Measurements from ENCODE around the gene TOR3A. TPM values are rescaled to one million over a fixed set of nuclear protein-coding genes. Genes with fewer than 3 reads are reported as not detected.

The TOR3A gene, protein sequence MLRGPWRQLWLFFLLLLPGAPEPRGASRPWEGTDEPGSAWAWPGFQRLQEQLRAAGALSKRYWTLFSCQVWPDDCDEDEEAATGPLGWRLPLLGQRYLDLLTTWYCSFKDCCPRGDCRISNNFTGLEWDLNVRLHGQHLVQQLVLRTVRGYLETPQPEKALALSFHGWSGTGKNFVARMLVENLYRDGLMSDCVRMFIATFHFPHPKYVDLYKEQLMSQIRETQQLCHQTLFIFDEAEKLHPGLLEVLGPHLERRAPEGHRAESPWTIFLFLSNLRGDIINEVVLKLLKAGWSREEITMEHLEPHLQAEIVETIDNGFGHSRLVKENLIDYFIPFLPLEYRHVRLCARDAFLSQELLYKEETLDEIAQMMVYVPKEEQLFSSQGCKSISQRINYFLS
- polyA plus RNA-seq (2013, experiment 1 of 2) = 15.8 TPM
- 15.6 TPM for polyA plus RNA-seq (2013, experiment 2 of 2)

DNA sequence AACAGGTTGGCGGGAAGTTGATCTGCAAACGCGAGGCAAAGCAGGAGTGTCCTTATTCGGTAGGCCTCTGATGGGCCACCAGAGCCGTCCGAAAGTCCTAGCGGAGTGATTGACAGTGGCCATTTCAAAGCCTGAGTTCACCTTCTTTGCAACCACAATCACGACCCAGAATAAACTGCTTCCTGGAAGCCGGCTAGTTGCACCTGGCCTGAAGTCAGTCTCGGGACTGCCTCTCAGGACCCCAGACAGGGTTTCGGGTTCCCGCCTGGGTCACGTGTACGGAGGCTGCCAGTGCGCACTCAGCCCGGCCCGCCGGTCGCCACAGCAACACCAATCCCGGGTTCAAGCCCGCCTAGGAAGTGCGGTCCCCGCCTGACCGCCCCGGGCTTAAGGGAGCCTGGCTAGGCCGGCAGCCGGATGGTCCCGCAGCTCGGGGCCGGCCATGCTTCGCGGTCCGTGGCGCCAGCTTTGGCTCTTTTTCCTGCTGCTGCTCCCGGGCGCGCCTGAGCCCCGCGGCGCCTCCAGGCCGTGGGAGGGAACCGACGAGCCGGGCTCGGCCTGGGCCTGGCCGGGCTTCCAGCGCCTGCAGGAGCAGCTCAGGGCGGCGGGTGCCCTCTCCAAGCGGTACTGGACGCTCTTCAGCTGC is at the start of gene TOR3A:
TOR3A (plus strand) TSS at position 384 of the 646 bp plus-strand sequence; CDS start at position 443, 59 bp downstream.
- H2AK5ac ChIP-seq (ENCODE audit: low read length, severe bottlenecking) = no peak within 1 kb of the TSS
- peak within 1 kb of the TSS in 1 of 2 experiments; percentile 76 for H3K4ac ChIP-seq (ENCODE audit: low read depth in 1 of 2, low read length in 2 of 2)
- H3K36me3 ChIP-seq (ENCODE audit: control insufficient read depth in 1 of 2, insufficient read depth in 2 of 2, low read depth in 1 of 2, low read length in 2 of 2) = peaks cover 9 to 10% of the 10 kb centered on the region in 2 experiments
- peak within 1 kb of the TSS; percentile 77 to 98 for H3K4me3 ChIP-seq (ENCODE audit: insufficient read depth in 1 of 2, low read depth in 1 of 2, low read length in 2 of 2)
- peak; percentile 88 for DNase-seq
- peak within 1 kb of the TSS; percentile 90 for H4K8ac ChIP-seq (ENCODE audit: low read length)
- H2BK15ac ChIP-seq (ENCODE audit: low read depth, poor library complexity, severe bottlenecking) = peak within 1 kb of the TSS; percentile 80
- H3K27ac ChIP-seq (ENCODE audit: low read length, poor library complexity, severe bottlenecking) = peak within 1 kb of the TSS; percentile 58
- peak within 1 kb of the TSS; percentile 73 to 94 for H3K18ac ChIP-seq (ENCODE audit: low read depth in 1 of 2, low read length in 2 of 2)
- H2BK12ac ChIP-seq (ENCODE audit: low read length in 2 of 2) = peak within 1 kb of the TSS in 1 of 2 experiments; percentile 37
- peak within 1 kb of the TSS; percentile 83 for H2BK120ac ChIP-seq (ENCODE audit: low read depth, low read length)
- H3K9me3 ChIP-seq (ENCODE audit: control insufficient read depth, low read length) = no peaks in the 10 kb centered on the region
- H3K79me1 ChIP-seq (replicated peaks; ENCODE audit: low read length, poor library complexity, severe bottlenecking) = peaks cover 22% of the 10 kb centered on the region
- H3K23ac ChIP-seq (ENCODE audit: low read length in 2 of 2) = peak within 1 kb of the TSS in 1 of 2 experiments; percentile 66
- WGBS = under 1% methylated on average over 51 of the region's 51 CpGs
- peak within 1 kb of the TSS; percentile 94 for H3K4me2 ChIP-seq (ENCODE audit: low read length, poor library complexity, severe bottlenecking)
- peak within 1 kb of the TSS; percentile 96 for H3K9ac ChIP-seq (ENCODE audit: low read length)
- H4K91ac ChIP-seq (ENCODE audit: low read length) = peak within 1 kb of the TSS; percentile 89
- H3K4me1 ChIP-seq (ENCODE audit: control insufficient read depth, insufficient read depth, low read depth, low read length) = peaks cover 10% of the 10 kb centered on the region
- peak within 1 kb of the TSS; percentile 98 for H2AFZ ChIP-seq (ENCODE audit: low read depth, low read length)
- H2BK5ac ChIP-seq (ENCODE audit: low read depth, low read length, poor library complexity, severe bottlenecking) = peak within 1 kb of the TSS; percentile 46
- H3K14ac ChIP-seq (ENCODE audit: low read length in 2 of 2) = peak within 1 kb of the TSS; percentile 94
- no peaks in the 10 kb centered on the region for H3K27me3 ChIP-seq (ENCODE audit: control insufficient read depth in 1 of 2, insufficient read depth in 1 of 2, low read length in 2 of 2)

DNA sequence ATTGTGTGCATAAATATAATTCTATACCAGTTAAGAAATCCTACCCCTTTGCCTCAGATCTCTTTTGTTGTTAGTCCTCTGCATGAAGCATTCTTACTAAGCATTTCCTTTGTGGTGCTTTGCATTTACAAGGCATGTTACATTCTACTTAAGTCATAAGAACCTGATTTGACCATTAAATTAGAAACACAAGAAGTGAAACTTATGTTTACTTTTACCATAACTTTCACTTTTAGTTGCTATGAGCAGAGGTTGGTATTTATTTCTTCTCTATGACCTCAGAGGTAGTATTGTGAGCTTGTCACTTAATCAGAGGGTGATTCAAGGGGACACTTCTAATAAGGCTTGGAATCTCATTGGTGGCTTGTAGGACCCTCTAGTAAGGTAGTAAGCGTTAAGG is 47.1 kb upstream of the TOR3A start:
- Histone ChIP-seq H3K4ac (ENCODE audit: low read depth in 1 of 2, low read length in 2 of 2) (no peak overlapping the region), H3K79me1 (replicated peaks; ENCODE audit: low read length, poor library complexity, severe bottlenecking) (peaks cover 25% of the 10 kb centered on the region), H2BK5ac (ENCODE audit: low read depth, low read length, poor library complexity, severe bottlenecking) (no peak overlapping the region), H3K27me3 (ENCODE audit: control insufficient read depth in 1 of 2, insufficient read depth in 1 of 2, low read length in 2 of 2) (no peaks in the 10 kb centered on the region), H2BK120ac (ENCODE audit: low read depth, low read length) (no peak overlapping the region), H3K27ac (ENCODE audit: low read length, poor library complexity, severe bottlenecking) (no peak overlapping the region), H3K14ac (ENCODE audit: low read length in 2 of 2) (no peak overlapping the region), H3K36me3 (ENCODE audit: control insufficient read depth in 1 of 2, insufficient read depth in 2 of 2, low read depth in 1 of 2, low read length in 2 of 2) (peaks cover 0 to 2% of the 10 kb centered on the region in 2 experiments), H4K8ac (ENCODE audit: low read length) (no peak overlapping the region), H3K23ac (ENCODE audit: low read length in 2 of 2) (no peak overlapping the region), H3K18ac (ENCODE audit: low read depth in 1 of 2, low read length in 2 of 2) (no peak overlapping the region), H3K4me2 (ENCODE audit: low read length, poor library complexity, severe bottlenecking) (no peak overlapping the region), H2BK15ac (ENCODE audit: low read depth, poor library complexity, severe bottlenecking) (no peak overlapping the region), H3K4me1 (ENCODE audit: control insufficient read depth, insufficient read depth, low read depth, low read length) (peaks cover 5% of the 10 kb centered on the region), H2BK12ac (ENCODE audit: low read length in 2 of 2) (no peak overlapping the region), H3K9me3 (ENCODE audit: control insufficient read depth, low read length) (no peaks in the 10 kb centered on the region), H2AFZ (ENCODE audit: low read depth, low read length) (no peak overlapping the region), H3K4me3 (ENCODE audit: insufficient read depth in 1 of 2, low read depth in 1 of 2, low read length in 2 of 2) (no peak overlapping the region), H3K9ac (ENCODE audit: low read length) (peak overlapping the region; percentile 74), H4K91ac (ENCODE audit: low read length) (no peak overlapping the region), H2AK5ac (ENCODE audit: low read length, severe bottlenecking) (no peak overlapping the region)
- peak; percentile 78 for DNase-seq
- 93% methylated on average over 1 of the region's 1 CpG for WGBS

DNA sequence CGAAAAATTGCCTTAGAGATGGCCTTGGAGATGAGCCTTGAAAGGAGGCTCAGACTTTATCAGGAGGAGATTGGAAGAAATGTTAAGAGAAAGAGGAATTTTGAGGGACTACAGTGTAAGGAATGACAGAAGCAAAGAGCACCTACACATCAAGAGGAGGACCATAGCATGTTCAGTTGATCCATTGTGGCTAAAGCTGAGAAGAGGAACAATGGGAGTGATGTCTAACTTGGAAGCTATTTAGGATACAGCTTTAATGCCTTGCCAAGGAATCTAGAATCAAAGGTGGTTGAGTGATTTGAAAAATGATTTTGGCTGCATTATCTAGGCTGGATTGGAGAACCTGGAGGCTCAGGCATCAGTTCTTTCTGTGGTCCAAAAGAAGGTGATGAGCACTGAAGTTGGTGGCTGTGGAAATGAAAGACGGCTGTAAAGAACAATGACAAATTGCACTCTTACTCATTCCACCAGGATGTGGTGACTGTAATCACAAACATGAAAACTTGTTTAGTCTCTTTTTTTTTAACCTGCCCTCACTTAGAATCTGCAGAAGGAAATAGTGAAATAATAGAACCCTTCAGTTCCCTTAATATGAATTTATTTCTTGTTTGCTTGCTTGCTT is 44.9 kb upstream of the TOR3A start:
- no peak overlapping the region for H3K4ac ChIP-seq (ENCODE audit: low read depth in 1 of 2, low read length in 2 of 2)
- H4K8ac ChIP-seq (ENCODE audit: low read length) = no peak overlapping the region
- no peak overlapping the region for H2AK5ac ChIP-seq (ENCODE audit: low read length, severe bottlenecking)
- H2BK15ac ChIP-seq (ENCODE audit: low read depth, poor library complexity, severe bottlenecking) = no peak overlapping the region
- H3K27me3 ChIP-seq (ENCODE audit: control insufficient read depth in 1 of 2, insufficient read depth in 1 of 2, low read length in 2 of 2) = no peaks in the 10 kb centered on the region
- peaks cover 23% of the 10 kb centered on the region for H3K79me1 ChIP-seq (replicated peaks; ENCODE audit: low read length, poor library complexity, severe bottlenecking)
- 95% methylated on average over 1 of the region's 2 CpGs for WGBS
- no peak overlapping the region for H3K4me2 ChIP-seq (ENCODE audit: low read length, poor library complexity, severe bottlenecking)
- H3K4me1 ChIP-seq (ENCODE audit: control insufficient read depth, insufficient read depth, low read depth, low read length) = peaks cover 5% of the 10 kb centered on the region
- no peaks in the 10 kb centered on the region for H3K9me3 ChIP-seq (ENCODE audit: control insufficient read depth, low read length)
- H3K18ac ChIP-seq (ENCODE audit: low read depth in 1 of 2, low read length in 2 of 2) = peak overlapping the region in 1 of 2 experiments; percentile 56
- no peak overlapping the region for H3K23ac ChIP-seq (ENCODE audit: low read length in 2 of 2)
- no peak overlapping the region for H3K27ac ChIP-seq (ENCODE audit: low read length, poor library complexity, severe bottlenecking)
- no peak overlapping the region for H2AFZ ChIP-seq (ENCODE audit: low read depth, low read length)
- no peak overlapping the region for H2BK5ac ChIP-seq (ENCODE audit: low read depth, low read length, poor library complexity, severe bottlenecking)
- H3K4me3 ChIP-seq (ENCODE audit: insufficient read depth in 1 of 2, low read depth in 1 of 2, low read length in 2 of 2) = no peak overlapping the region
- H3K36me3 ChIP-seq (ENCODE audit: control insufficient read depth in 1 of 2, insufficient read depth in 2 of 2, low read depth in 1 of 2, low read length in 2 of 2) = peaks cover 0 to 3% of the 10 kb centered on the region in 2 experiments
- H2BK12ac ChIP-seq (ENCODE audit: low read length in 2 of 2) = peak overlapping the region in 1 of 2 experiments; percentile 42
- no peak overlapping the region for H3K9ac ChIP-seq (ENCODE audit: low read length)
- no peak overlapping the region for H2BK120ac ChIP-seq (ENCODE audit: low read depth, low read length)
- peak; percentile 37 for DNase-seq
- H4K91ac ChIP-seq (ENCODE audit: low read length) = no peak overlapping the region
- no peak overlapping the region for H3K14ac ChIP-seq (ENCODE audit: low read length in 2 of 2)

Data from mesenchymal stem cell (in vitro differentiated cells and primary cell).